Endothelial cell of umbilical vein (primary cell): Measurements from ENCODE around the gene COQ8B.

Experiments
- CTCF ChIP-seq, 2 donors: IDR thresholded peaks; 1 replicate in 1 of 2; 2 replicates in 1 of 2; pipeline ENCODE4 v1.5.1; 2011; ENCODE audit warnings: low read length in 2 of 2, mild to moderate bottlenecking in 2 of 2, moderate library complexity in 2 of 2, control low read depth in 1 of 2, inconsistent platforms in 1 of 2, low read depth in 1 of 2; ENCODE audit not compliant: insufficient read depth in 1 of 2; ENCODE audit errors: extremely low read depth in 1 of 2
- EZH2 ChIP-seq: IDR thresholded peaks from 2 replicates; pipeline ENCODE4 v1.6.1; 2012; ENCODE audit warnings: borderline replicate concordance, low read depth, mild to moderate bottlenecking, moderate library complexity, low read length, inconsistent platforms; ENCODE audit not compliant: severe bottlenecking
- GATA2 ChIP-seq: IDR thresholded peaks from 2 replicates; pipeline ENCODE4 v1.7.0; 2011; ENCODE audit warnings: low read depth, mild to moderate bottlenecking, moderate library complexity, mixed read lengths, low read length; ENCODE audit not compliant: insufficient read length, insufficient read depth
- POLR2A ChIP-seq: IDR thresholded peaks from 2 replicates; pipeline ENCODE4 v1.6.1; 2012; ENCODE audit warnings: low read depth, mild to moderate bottlenecking, control low read depth, low read length

- TF ChIP-seq CTCF (IDR thresholded peaks at IDR 0.05; ENCODE audit: extremely low read depth in 1 of 2, insufficient read depth in 1 of 2, low read depth in 1 of 2, low read length in 2 of 2) (no peak), POLR2A (peak; percentile 24), EZH2 (no peak), GATA2 (no peak)
Observed at GRCh38 chr19:40690050-40690692, 26.5 kb downstream of the COQ8B start, which contains the start of gene NUMBL.
